HepG2 (cell line): Measurements from ENCODE around the gene ARF4. TPM values are rescaled to one million over a fixed set of nuclear protein-coding genes. Genes with fewer than 3 reads are reported as not detected.
A peak's percentile ranks its signal among the peaks of the same experiment; 100 is the strongest.

Experiments
- ATAC-seq: fragments of 200-7000 bp; cut with Tn5 transposase; 3 replicates; pipeline ENCODE4 v1.9.1; 2020; ENCODE audit warnings: mild to moderate bottlenecking, moderate library complexity
- BruUV-seq: library from RNA; stranded (reverse); fragments of 400-500 nt; replicated peaks from 2 replicates; lab custom pipeline; 2021; lab: Mats Ljungman, UMichigan
- CTCF ChIA-PET: fragments of 300-600 bp; formaldehyde crosslinking; extraction: SDS; loops from one replicate; lab custom pipeline; 2021; ENCODE audit warnings: low total read pairs, inconsistent platforms, low intra/inter-chr PET ratio; lab: Yijun Ruan, JAX
- POLR2A ChIA-PET: fragments of 350-600 bp; sonication (Branson Sonifier 250); formaldehyde crosslinking; loops from one replicate; lab custom pipeline; 2020; ENCODE audit warnings: antibody characterized with exemption, inconsistent platforms; lab: Yijun Ruan, JAX
- DNase-seq: peaks from one replicate; pipeline ENCODE4 v3.0.0-alpha.2; 2015; ENCODE audit warnings: low spot score
- FAIRE-seq: peaks from 3 replicates; lab custom pipeline; 2011; peaks lifted over from hg19 to GRCh38; lab: Jason Lieb, UNC
- H2AFZ ChIP-seq: one replicate; pipeline ENCODE4 v1.6.1; 2011; ENCODE audit warnings: low read length, inconsistent platforms
- H3K27ac ChIP-seq: fragments of 300-600 bp; 3 replicates; pipeline ENCODE4 v1.8.0; 2011; ENCODE audit warnings: mixed run types, mild to moderate bottlenecking, mixed read lengths, low read length, inconsistent platforms; ENCODE audit not compliant: insufficient read depth; ENCODE audit errors: extremely low read length
- H3K27me3 ChIP-seq, 2 experiments: fragments of 200-600 bp in 1 of 2; 2 replicates in 1 of 2; 3 replicates in 1 of 2; pipeline versions ENCODE4 v1.6.0 to v1.8.0; 2011; ENCODE audit warnings: low read length in 2 of 2, mild to moderate bottlenecking in 2 of 2, moderate library complexity in 2 of 2, inconsistent platforms in 1 of 2; ENCODE audit not compliant: insufficient read depth in 2 of 2, control insufficient read depth in 1 of 2
- H3K36me3 ChIP-seq, 2 experiments: fragments of 200-600 bp in 1 of 2; replicated peaks in 1 of 2; 2 replicates in 1 of 2; 3 replicates in 1 of 2; pipeline versions ENCODE4 v1.5.1 to v1.8.0; 2011; ENCODE audit warnings: low read length in 2 of 2, inconsistent platforms in 1 of 2; ENCODE audit not compliant: insufficient read depth in 2 of 2, control insufficient read depth in 1 of 2
- H3K4me1 ChIP-seq: 2 replicates; pipeline ENCODE4 v1.5.1; 2012; ENCODE audit warnings: low read length, inconsistent platforms; ENCODE audit not compliant: insufficient read depth
- H3K4me2 ChIP-seq: 2 replicates; pipeline ENCODE4 v1.6.0; 2011; ENCODE audit warnings: low read depth, low read length, inconsistent platforms
- H3K4me3 ChIP-seq, 3 experiments: fragments of 200-600 bp in 1 of 3; sonication (generic), shearing (Covaris generic) in 1 of 3; replicated peaks in 1 of 3; 2 replicates each; pipeline ENCODE4 v1.5.1; 2011 to 2016; ENCODE audit warnings: low read length in 3 of 3, inconsistent platforms in 2 of 3, low read depth in 2 of 3, mild to moderate bottlenecking in 2 of 3, control low read depth in 1 of 3, mixed read lengths in 1 of 3; ENCODE audit not compliant: insufficient read depth in 1 of 3
- H3K79me2 ChIP-seq: one replicate; pipeline ENCODE4 v1.6.1; 2011; ENCODE audit warnings: low read length, inconsistent platforms; ENCODE audit not compliant: insufficient read depth
- H3K9ac ChIP-seq: 2 replicates; pipeline ENCODE4 v1.6.0; 2011; ENCODE audit warnings: mild to moderate bottlenecking, low read depth, low read length, inconsistent platforms; ENCODE audit not compliant: insufficient read depth
- H3K9me3 ChIP-seq: 2 replicates; pipeline ENCODE4 v1.5.1; 2012; ENCODE audit warnings: mild to moderate bottlenecking, low read length
- H4K20me1 ChIP-seq: 2 replicates; pipeline ENCODE4 v1.6.0; 2011; ENCODE audit warnings: inconsistent platforms, mild to moderate bottlenecking, low read length, moderate library complexity; ENCODE audit not compliant: insufficient read depth
- GABPA ChIP-seq, 2 experiments: IDR thresholded peaks; 2 replicates each; pipeline ENCODE4 v1.6.1; 2011 to 2016; ENCODE audit warnings: low read depth in 2 of 2, low read length in 1 of 2, missing biosample characterization in 1 of 2, missing genetic modification characterization in 1 of 2
- GABPB1 ChIP-seq: IDR thresholded peaks from 2 replicates; pipeline ENCODE4 v1.6.1; 2016; ENCODE audit warnings: mild to moderate bottlenecking, missing genetic modification reagents, moderate library complexity, missing compliant biosample characterization
- MAFF ChIP-seq: IDR thresholded peaks from 2 replicates; pipeline ENCODE4 v1.6.1; 2011; ENCODE audit warnings: low read depth, low read length, improper control_type of control experiment
- RAD51 ChIP-seq: fragments of 450-650 bp; IDR thresholded peaks from 2 replicates; pipeline ENCODE4 v1.6.1; 2016; ENCODE audit warnings: borderline replicate concordance
- SPEN ChIP-seq: sonication (generic); formaldehyde crosslinking; IDR thresholded peaks from 2 replicates; pipeline ENCODE4 v1.5.1; 2020; ENCODE audit warnings: low read depth, mild to moderate bottlenecking, missing genetic modification reagents
- THAP11 ChIP-seq: IDR thresholded peaks from 2 replicates; pipeline ENCODE4 v1.6.1; 2016; ENCODE audit warnings: missing biosample characterization, missing genetic modification reagents
- TIGD3 ChIP-seq: sonication (generic); formaldehyde crosslinking; IDR thresholded peaks from 2 replicates; pipeline ENCODE4 v1.5.1; 2020; ENCODE audit warnings: mild to moderate bottlenecking, missing genetic modification reagents, borderline replicate concordance
- ZNF234 ChIP-seq: sonication (generic); formaldehyde crosslinking; conservative IDR thresholded peaks from 2 replicates; pipeline ENCODE4 v1.5.1; 2020; ENCODE audit warnings: mild to moderate bottlenecking, missing genetic modification reagents
- ZNF574 ChIP-seq: sonication (generic); formaldehyde crosslinking; IDR thresholded peaks from 2 replicates; pipeline ENCODE4 v1.4.0; 2020; ENCODE audit warnings: missing genetic modification reagents
- WGBS: methylation state at CpG from one replicate; pipeline ENCODE4 v1.1.6; 2017; ENCODE audit warnings: low lambda C conversion rate; 5-methylcytosine and 5-hydroxymethylcytosine counted together
- in situ Hi-C: cut with HindIII; loops from 2 replicates; pipeline ENCODE4 v1.10.0; 2017; ENCODE audit warnings: low pct_unique_long_range_greater_than_20kb; ENCODE audit not compliant: extremely low pct_ligation_motif_present
- intact Hi-C: fragments of 100-400 bp; cut with micrococcal nuclease; formaldehyde crosslinking; loops from one replicate; pipeline ENCODE4 v1.10.0; 2022; ENCODE audit not compliant: unreplicated experiment
- polyA plus RNA-seq, 8 experiments: library from polyadenylated mRNA; depleted of rRNA in 3 of 8; stranded (reverse) in 7 of 8; unstranded in 1 of 8; fragments of >200 nt; fragmentation: Illumina TruSeq in 4 of 8; extraction: Trizol in 4 of 8; gene quantifications; 2 replicates each; pipeline versions ENCODE4 v1.2.1 to v1.2.3, GENCODE V29; 2011 to 2016; ENCODE audit warnings: low read depth in 4 of 8, missing spikeins in 1 of 8, mixed read lengths in 1 of 8; ENCODE audit not compliant: insufficient read depth in 1 of 8
- total RNA-seq, 5 experiments: library from RNA; depleted of rRNA; stranded (reverse); fragments of >200 nt; fragmentation: Illumina TruSeq; extraction: Trizol; gene quantifications; 2 replicates each; pipeline ENCODE4 v1.2.3, GENCODE V29; 2016; ENCODE audit warnings: low read depth in 1 of 5

Gene ARF4
- total and polyA plus RNA-seq, 2 of the 13 experiments (the other 11 are each of a cell fraction or from before 2014, with no cell fraction given): 184 to 250 TPM

DNA sequence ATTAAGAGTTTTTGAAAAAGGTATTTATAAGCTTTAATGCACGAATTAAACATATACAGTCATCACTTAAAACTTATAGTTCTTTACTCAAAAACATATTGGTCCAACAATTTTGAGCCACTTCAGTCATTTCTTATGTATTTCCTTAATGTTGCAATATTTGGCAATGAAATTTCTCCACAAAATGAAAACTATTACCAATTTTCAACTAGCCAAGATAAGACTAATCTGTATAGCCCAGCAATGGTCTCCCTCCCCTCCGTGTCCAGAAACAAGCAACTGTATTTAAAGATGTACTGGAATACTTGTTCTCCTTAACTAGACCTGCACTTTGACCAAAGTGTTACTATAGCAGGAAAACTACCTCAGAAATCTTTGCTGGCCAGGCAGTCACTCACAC, 9.2 kb downstream of the ARF4 start:
- no peak overlapping the region for H3K9ac ChIP-seq
- H3K4me2 ChIP-seq: no peak overlapping the region
- H2AFZ ChIP-seq: no peak overlapping the region
- CTCF ChIA-PET: no interaction called here
- H3K79me2 ChIP-seq: peaks cover 96% of the 10 kb centered on the region
- in situ Hi-C loops (no loop called here), intact Hi-C loops (no loop called here)
- no peaks in the 10 kb centered on the region for H3K27me3 ChIP-seq
- no peak overlapping the region for H3K4me3 ChIP-seq
- H3K27ac ChIP-seq: no peak overlapping the region
- peaks cover 6 to 42% of the 10 kb centered on the region in 2 experiments for H3K36me3 ChIP-seq
- 91% methylated on average over 2 of the region's 2 CpGs for WGBS
- no peak for DNase-seq
- H3K4me1 ChIP-seq: peaks cover 26% of the 10 kb centered on the region
- peak; percentile 9; the same call in 1 of the 3 replicates for ATAC-seq
- FAIRE-seq: no peak
- TF ChIP-seq GABPA (IDR thresholded peaks at IDR 0.05; ENCODE audit: low read depth, low read length) (no peak), GABPA (CRISPR knock-in tag; IDR thresholded peaks at IDR 0.05; ENCODE audit: low read depth) (no peak), RAD51 (no peak), TIGD3 (CRISPR knock-in tag) (no peak)
- POLR2A ChIA-PET: interaction anchor here (1.3 to 2.2 kb wide), 2 partner anchors 9 to 32 kb away, joined by 3 to 6 read pairs; partner anchors contain the start of genes ARF4 and PDE12
- BruUV-seq: no TSS peak
- H3K9me3 ChIP-seq: no peaks in the 10 kb centered on the region
- peaks cover 85% of the 10 kb centered on the region for H4K20me1 ChIP-seq

DNA sequence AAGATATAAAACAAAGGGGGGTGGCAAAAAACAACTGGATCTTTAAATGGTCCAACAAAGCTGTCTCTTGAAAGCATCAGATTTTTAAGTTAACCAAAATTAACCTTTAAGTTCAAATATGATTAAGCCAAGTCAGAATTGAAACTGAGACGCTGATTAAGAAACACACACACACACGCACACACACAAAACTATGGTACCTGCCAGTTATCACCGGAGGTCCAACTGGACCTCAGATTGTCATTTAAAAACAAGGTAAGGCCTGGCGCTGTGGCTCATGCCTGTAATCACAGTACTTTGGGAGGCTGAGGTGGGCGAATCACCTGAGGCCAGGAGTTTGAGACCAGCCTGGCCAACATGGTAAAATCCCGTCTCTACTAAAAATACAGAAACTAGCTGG, 10.4 kb downstream of the ARF4 start:
- ATAC-seq: no peak
- H4K20me1 ChIP-seq: peaks cover 80% of the 10 kb centered on the region
- CTCF ChIA-PET: no interaction called here

More for the DNA sequence above, 10.4 kb downstream of the ARF4 start:
- Histone ChIP-seq H3K27ac (no peak overlapping the region), H3K27me3 (no peaks in the 10 kb centered on the region), H3K9me3 (no peaks in the 10 kb centered on the region), H3K36me3 (peaks cover 7 to 39% of the 10 kb centered on the region in 2 experiments), H3K9ac (no peak overlapping the region), H3K4me2 (no peak overlapping the region), H3K4me1 (peaks cover 15% of the 10 kb centered on the region; the same call in 1 of the 2 replicates), H2AFZ (no peak overlapping the region), H3K79me2 (peaks cover 93% of the 10 kb centered on the region), H3K4me3 (no peak overlapping the region)
- in situ Hi-C loops (no loop called here), intact Hi-C loops (no loop called here)
- TF ChIP-seq ZNF574 (CRISPR knock-in tag): no peak
- no peak for TF ChIP-seq THAP11 (CRISPR knock-in tag)
- no peak for TF ChIP-seq SPEN (CRISPR knock-in tag)
- TF ChIP-seq ZNF234: no peak
- no peak for TF ChIP-seq MAFF
- no peak for TF ChIP-seq GABPB1 (CRISPR knock-in tag)
- no TSS peak for BruUV-seq
- no peak for DNase-seq
- POLR2A ChIA-PET: no interaction called here
- FAIRE-seq: no peak
- WGBS: 80% methylated on average over 6 of the region's 6 CpGs
